C4-2B (cell line): ENCODE results near the gene SMIM38.

ENCODE experiments used
- H3K27ac ChIP-seq: fragments of 450-650 bp; 2 replicates; pipeline ENCODE4 v1.5.1; 2017
- CTCF ChIP-seq: fragments of 450-650 bp; conservative IDR thresholded peaks from 2 replicates; pipeline ENCODE4 v1.5.1; 2017; ENCODE audit warnings: mild to moderate bottlenecking
- ZFX ChIP-seq: fragments of 450-650 bp; IDR thresholded peaks from 2 replicates; pipeline ENCODE4 v1.6.1; 2017

Gene SMIM38

GRCh38 chr11:69111624-69112542 is 43.9 kb upstream of the SMIM38 start:
- no peak for TF ChIP-seq ZFX
- TF ChIP-seq CTCF: no peak
- no peak overlapping the region for H3K27ac ChIP-seq

- TF ChIP-seq ZFX (no peak), CTCF (no peak)
- no peak overlapping the region for H3K27ac ChIP-seq
Measured at GRCh38 chr11:69113226-69113625, 42.5 kb upstream of the SMIM38 start.

- TF ChIP-seq CTCF: no peak
- peak overlapping the region; percentile 47 for H3K27ac ChIP-seq
Measured at GRCh38 chr11:69113646-69114340, 41.9 kb upstream of the SMIM38 start.

- TF ChIP-seq ZFX: no peak
- TF ChIP-seq CTCF: no peak
- H3K27ac ChIP-seq: peak overlapping the region; percentile 47
Measured at GRCh38 chr11:69114362-69114761, 41.4 kb upstream of the SMIM38 start.

GRCh38 chr11:69114811-69115523 is 40.8 kb upstream of the SMIM38 start:
- peak overlapping the region; percentile 47 for H3K27ac ChIP-seq
- TF ChIP-seq CTCF (no peak), ZFX (no peak)

GRCh38 chr11:69115586-69116560 is 39.9 kb upstream of the SMIM38 start:
- H3K27ac ChIP-seq: peak overlapping the region; percentile 47
- TF ChIP-seq CTCF (no peak), ZFX (no peak)
